K562 (cell line): ENCODE data around the gene SLC37A2. TPM values are rescaled to one million over a fixed set of nuclear protein-coding genes. Genes with fewer than 3 reads are reported as not detected.
A peak's percentile ranks its signal among the peaks of the same experiment; 100 is the strongest.

Experiments used
- BRF1 ChIP-seq: IDR thresholded peaks from 3 replicates; pipeline ENCODE4 v1.6.1; 2011; ENCODE audit warnings: borderline replicate concordance, mild to moderate bottlenecking; ENCODE audit not compliant: insufficient read length; ENCODE audit errors: extremely low read depth
- CXXC5 ChIP-seq: fragments of 250-450 bp; sonication (Bioruptor Pico); IDR thresholded peaks from 2 replicates; pipeline ENCODE4 v1.8.0; 2022; ENCODE audit warnings: inconsistent platforms, mild to moderate bottlenecking, moderate library complexity
- FOXJ2 ChIP-seq: fragments of 200-800 bp; sonication (Bioruptor generic); IDR thresholded peaks from 2 replicates; pipeline ENCODE4 v1.6.1; 2016; ENCODE audit warnings: missing genetic modification characterization, missing compliant biosample characterization
- MBD2 ChIP-seq: sonication (generic); IDR thresholded peaks from 2 replicates; pipeline ENCODE4 v1.6.1; 2016; ENCODE audit warnings: low read depth, borderline replicate concordance
- NR2F6 ChIP-seq: fragments of 450-650 bp; formaldehyde crosslinking; IDR thresholded peaks from 2 replicates; pipeline ENCODE4 v1.4.0; 2020; ENCODE audit warnings: mild to moderate bottlenecking
- PHB2 ChIP-seq: fragments of 450-650 bp; IDR thresholded peaks from 2 replicates; pipeline ENCODE4 v1.6.1; 2017; ENCODE audit warnings: low read depth
- PHF21A ChIP-seq: fragments of 450-650 bp; IDR thresholded peaks from 2 replicates; pipeline ENCODE4 v1.6.1; 2017; ENCODE audit warnings: low read depth, borderline replicate concordance
- PTTG1 ChIP-seq: fragments of 450-650 bp; IDR thresholded peaks from 2 replicates; pipeline ENCODE4 v1.6.1; 2016; ENCODE audit warnings: low read depth, mild to moderate bottlenecking, missing genetic modification characterization, missing compliant biosample characterization
- RNF2 ChIP-seq: sonication (generic); IDR thresholded peaks from 2 replicates; pipeline ENCODE4 v1.6.1; 2016
- SMARCA4 ChIP-seq: fragments of 450-650 bp; IDR thresholded peaks from 2 replicates; pipeline ENCODE4 v1.6.1; 2016
- SREBF2 ChIP-seq: sonication (generic); formaldehyde crosslinking; IDR thresholded peaks from 2 replicates; pipeline ENCODE4 v1.4.0; 2020; ENCODE audit warnings: mild to moderate bottlenecking, missing genetic modification reagents
- SRSF1 ChIP-seq: fragments of 200-400 bp; formaldehyde crosslinking; IDR thresholded peaks from 2 replicates; pipeline ENCODE4 v1.6.1; 2017; ENCODE audit warnings: mild to moderate bottlenecking, low read depth, low read length, moderate library complexity
- TAF7 ChIP-seq: fragments of 450-650 bp; IDR thresholded peaks from 2 replicates; pipeline ENCODE4 v1.6.1; 2016; ENCODE audit warnings: missing genetic modification characterization, missing compliant biosample characterization
- TRIM28 ChIP-seq: fragments of 450-650 bp; IDR thresholded peaks from 2 replicates; pipeline ENCODE4 v1.6.1; 2017
- ZNF140 ChIP-seq: fragments of 250-450 bp; sonication (Bioruptor Pico); IDR thresholded peaks from 2 replicates; pipeline ENCODE4 v1.8.0; 2021; ENCODE audit warnings: moderate library complexity, mild to moderate bottlenecking, inconsistent platforms
- ZNF766 ChIP-seq: fragments of 200-800 bp; sonication (Bioruptor generic); conservative IDR thresholded peaks from 2 replicates; pipeline ENCODE4 v1.6.1; 2016; ENCODE audit warnings: missing genetic modification characterization, missing compliant biosample characterization
- ZNF778 ChIP-seq: fragments of 450-650 bp; formaldehyde crosslinking; IDR thresholded peaks from 2 replicates; pipeline ENCODE4 v1.4.0; 2020; ENCODE audit warnings: mild to moderate bottlenecking, moderate library complexity
- polyA plus RNA-seq, 8 experiments: library from polyadenylated mRNA; depleted of rRNA in 4 of 8; stranded (reverse) in 5 of 8; unstranded in 3 of 8; fragments of >200 nt; fragmentation: Nextera tagmentation in 2 of 8; fragmentation: Illumina TruSeq in 1 of 8; extraction: Ambion mirVana in 2 of 8; extraction: Trizol in 1 of 8; gene quantifications; 2 replicates each; pipeline versions ENCODE4 v1.2.1 to v1.2.3, GENCODE V29; 2011 to 2014; ENCODE audit warnings: inconsistent platforms in 1 of 8, missing spikeins in 1 of 8
- total RNA-seq, 7 experiments: library from RNA; depleted of rRNA in 6 of 7; stranded (reverse); fragments of >200 nt in 6 of 7; fragmentation: Illumina TruSeq in 2 of 7; extraction: Trizol in 2 of 7; gene quantifications; 2 replicates each; pipeline versions ENCODE4 v1.2.1 to v1.2.3, GENCODE V29; 2011 to 2021; ENCODE audit warnings: low replicate concordance in 1 of 7
- TF ChIP-seq, protein P1 (sequence below): fragments of 450-650 bp; formaldehyde crosslinking; IDR thresholded peaks from 2 replicates; pipeline ENCODE4 v1.4.0; 2022; ENCODE audit warnings: missing genetic modification characterization
- TF ChIP-seq, protein P2 (sequence below): sonication (generic); formaldehyde crosslinking; IDR thresholded peaks from 2 replicates; pipeline ENCODE4 v1.8.0; 2023; ENCODE audit warnings: mild to moderate bottlenecking, missing genetic modification reagents
- TF ChIP-seq, protein P3 (sequence below): sonication (generic); formaldehyde crosslinking; IDR thresholded peaks from 2 replicates; pipeline ENCODE4 v1.8.0; 2022; ENCODE audit warnings: mild to moderate bottlenecking, missing genetic modification reagents
- TF ChIP-seq, protein P4 (sequence below): fragments of 250-450 bp; sonication (Bioruptor Pico); IDR thresholded peaks from 2 replicates; pipeline ENCODE4 v1.4.0; 2020; ENCODE audit warnings: mild to moderate bottlenecking, moderate library complexity, borderline replicate concordance

The SLC37A2 gene
- total and polyA plus RNA-seq, 9 of the 15 experiments (the other 6 are each of a cell fraction or from before 2014, with no cell fraction given) = 0.01 to 1.2 (median 0.52) TPM

DNA sequence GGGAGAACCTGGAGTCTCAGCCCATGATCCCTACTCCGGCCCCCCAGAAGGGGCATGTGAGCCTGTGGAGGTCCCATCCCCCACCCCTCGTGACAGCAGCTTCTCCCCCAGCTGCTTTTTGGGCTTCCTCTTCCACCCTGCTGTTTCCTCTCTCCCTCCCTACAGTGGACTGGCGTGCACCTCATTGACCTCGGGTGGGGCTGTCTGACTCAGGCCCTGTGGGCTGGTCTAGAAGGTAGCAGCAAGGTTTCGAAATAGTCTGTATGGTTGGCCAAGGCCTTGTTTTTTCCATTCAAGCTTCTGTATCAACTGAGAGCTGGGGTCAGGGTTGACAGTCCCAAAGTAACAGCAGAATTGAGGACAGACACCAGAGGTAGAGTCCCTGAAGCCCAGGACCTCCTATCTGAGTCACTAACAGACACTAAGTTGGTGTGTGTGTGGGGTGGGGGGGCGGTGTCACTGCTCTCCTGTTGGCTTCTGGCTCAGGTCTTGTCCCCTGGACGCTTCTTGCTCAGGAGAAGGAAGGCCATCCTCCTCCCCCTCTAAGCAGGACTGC is 7.7 kb downstream of the SLC37A2 start (continued):
- TF ChIP-seq, protein P1, sequence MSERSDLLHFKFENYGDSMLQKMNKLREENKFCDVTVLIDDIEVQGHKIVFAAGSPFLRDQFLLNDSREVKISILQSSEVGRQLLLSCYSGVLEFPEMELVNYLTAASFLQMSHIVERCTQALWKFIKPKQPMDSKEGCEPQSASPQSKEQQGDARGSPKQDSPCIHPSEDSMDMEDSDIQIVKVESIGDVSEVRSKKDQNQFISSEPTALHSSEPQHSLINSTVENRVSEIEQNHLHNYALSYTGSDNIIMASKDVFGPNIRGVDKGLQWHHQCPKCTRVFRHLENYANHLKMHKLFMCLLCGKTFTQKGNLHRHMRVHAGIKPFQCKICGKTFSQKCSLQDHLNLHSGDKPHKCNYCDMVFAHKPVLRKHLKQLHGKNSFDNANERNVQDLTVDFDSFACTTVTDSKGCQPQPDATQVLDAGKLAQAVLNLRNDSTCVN (CRISPR knock-in tag) = no peak
- TF ChIP-seq, protein P2, sequence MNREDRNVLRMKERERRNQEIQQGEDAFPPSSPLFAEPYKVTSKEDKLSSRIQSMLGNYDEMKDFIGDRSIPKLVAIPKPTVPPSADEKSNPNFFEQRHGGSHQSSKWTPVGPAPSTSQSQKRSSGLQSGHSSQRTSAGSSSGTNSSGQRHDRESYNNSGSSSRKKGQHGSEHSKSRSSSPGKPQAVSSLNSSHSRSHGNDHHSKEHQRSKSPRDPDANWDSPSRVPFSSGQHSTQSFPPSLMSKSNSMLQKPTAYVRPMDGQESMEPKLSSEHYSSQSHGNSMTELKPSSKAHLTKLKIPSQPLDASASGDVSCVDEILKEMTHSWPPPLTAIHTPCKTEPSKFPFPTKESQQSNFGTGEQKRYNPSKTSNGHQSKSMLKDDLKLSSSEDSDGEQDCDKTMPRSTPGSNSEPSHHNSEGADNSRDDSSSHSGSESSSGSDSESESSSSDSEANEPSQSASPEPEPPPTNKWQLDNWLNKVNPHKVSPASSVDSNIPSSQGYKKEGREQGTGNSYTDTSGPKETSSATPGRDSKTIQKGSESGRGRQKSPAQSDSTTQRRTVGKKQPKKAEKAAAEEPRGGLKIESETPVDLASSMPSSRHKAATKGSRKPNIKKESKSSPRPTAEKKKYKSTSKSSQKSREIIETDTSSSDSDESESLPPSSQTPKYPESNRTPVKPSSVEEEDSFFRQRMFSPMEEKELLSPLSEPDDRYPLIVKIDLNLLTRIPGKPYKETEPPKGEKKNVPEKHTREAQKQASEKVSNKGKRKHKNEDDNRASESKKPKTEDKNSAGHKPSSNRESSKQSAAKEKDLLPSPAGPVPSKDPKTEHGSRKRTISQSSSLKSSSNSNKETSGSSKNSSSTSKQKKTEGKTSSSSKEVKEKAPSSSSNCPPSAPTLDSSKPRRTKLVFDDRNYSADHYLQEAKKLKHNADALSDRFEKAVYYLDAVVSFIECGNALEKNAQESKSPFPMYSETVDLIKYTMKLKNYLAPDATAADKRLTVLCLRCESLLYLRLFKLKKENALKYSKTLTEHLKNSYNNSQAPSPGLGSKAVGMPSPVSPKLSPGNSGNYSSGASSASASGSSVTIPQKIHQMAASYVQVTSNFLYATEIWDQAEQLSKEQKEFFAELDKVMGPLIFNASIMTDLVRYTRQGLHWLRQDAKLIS (CRISPR knock-in tag) = no peak
- TF ChIP-seq TAF7 (tag) (0 out of 2 replicates have a peak, but pooled peaks have one; percentile 5), TRIM28 (0 out of 2 replicates have a peak, but pooled peaks have one; percentile 41), SREBF2 (CRISPR knock-in tag) (no peak), CXXC5 (peak; percentile 71), SMARCA4 (peak; percentile 81), PTTG1 (tag) (no peak), MBD2 (peak; percentile 23; the same call in 1 of the 2 replicates), ZNF766 (CRISPR knock-in tag) (no peak), SRSF1 (no peak), PHF21A (no peak), FOXJ2 (no peak), ZNF778 (CRISPR knock-in tag) (no peak), NR2F6 (no peak), ZNF140 (CRISPR knock-in tag) (no peak), RNF2 (peak; percentile 84; the same call in 1 of the 2 replicates), BRF1 (no peak), PHB2 (no peak)
- TF ChIP-seq, protein P3, sequence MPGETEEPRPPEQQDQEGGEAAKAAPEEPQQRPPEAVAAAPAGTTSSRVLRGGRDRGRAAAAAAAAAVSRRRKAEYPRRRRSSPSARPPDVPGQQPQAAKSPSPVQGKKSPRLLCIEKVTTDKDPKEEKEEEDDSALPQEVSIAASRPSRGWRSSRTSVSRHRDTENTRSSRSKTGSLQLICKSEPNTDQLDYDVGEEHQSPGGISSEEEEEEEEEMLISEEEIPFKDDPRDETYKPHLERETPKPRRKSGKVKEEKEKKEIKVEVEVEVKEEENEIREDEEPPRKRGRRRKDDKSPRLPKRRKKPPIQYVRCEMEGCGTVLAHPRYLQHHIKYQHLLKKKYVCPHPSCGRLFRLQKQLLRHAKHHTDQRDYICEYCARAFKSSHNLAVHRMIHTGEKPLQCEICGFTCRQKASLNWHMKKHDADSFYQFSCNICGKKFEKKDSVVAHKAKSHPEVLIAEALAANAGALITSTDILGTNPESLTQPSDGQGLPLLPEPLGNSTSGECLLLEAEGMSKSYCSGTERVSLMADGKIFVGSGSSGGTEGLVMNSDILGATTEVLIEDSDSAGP (CRISPR knock-in tag) = no peak
- TF ChIP-seq, protein P4, sequence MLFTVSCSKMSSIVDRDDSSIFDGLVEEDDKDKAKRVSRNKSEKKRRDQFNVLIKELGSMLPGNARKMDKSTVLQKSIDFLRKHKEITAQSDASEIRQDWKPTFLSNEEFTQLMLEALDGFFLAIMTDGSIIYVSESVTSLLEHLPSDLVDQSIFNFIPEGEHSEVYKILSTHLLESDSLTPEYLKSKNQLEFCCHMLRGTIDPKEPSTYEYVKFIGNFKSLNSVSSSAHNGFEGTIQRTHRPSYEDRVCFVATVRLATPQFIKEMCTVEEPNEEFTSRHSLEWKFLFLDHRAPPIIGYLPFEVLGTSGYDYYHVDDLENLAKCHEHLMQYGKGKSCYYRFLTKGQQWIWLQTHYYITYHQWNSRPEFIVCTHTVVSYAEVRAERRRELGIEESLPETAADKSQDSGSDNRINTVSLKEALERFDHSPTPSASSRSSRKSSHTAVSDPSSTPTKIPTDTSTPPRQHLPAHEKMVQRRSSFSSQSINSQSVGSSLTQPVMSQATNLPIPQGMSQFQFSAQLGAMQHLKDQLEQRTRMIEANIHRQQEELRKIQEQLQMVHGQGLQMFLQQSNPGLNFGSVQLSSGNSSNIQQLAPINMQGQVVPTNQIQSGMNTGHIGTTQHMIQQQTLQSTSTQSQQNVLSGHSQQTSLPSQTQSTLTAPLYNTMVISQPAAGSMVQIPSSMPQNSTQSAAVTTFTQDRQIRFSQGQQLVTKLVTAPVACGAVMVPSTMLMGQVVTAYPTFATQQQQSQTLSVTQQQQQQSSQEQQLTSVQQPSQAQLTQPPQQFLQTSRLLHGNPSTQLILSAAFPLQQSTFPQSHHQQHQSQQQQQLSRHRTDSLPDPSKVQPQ (CRISPR knock-in tag) = no peak
